Ascending aorta (tissue), 2 donors: ENCODE data around the gene CYP2A13. TPM values are rescaled to one million over a fixed set of nuclear protein-coding genes. Genes with fewer than 3 reads are reported as not detected.
"Not testable (repeated sequence)": the region's sequence is repeated elsewhere in the genome, so short reads cannot be mapped to it uniquely, and the experiment has no call there.

ENCODE experiments used
- DNase-seq, 2 donors: peaks; one replicate each; pipeline ENCODE4 v3.0.0-alpha.2; 2019; ENCODE audit warnings: low spot score in 2 of 2
- H3K27ac ChIP-seq, 2 donors: fragments of 200-600 bp; sonication (generic); one replicate each; pipeline ENCODE4 v1.5.1; 2016 to 2017; ENCODE audit warnings: mild to moderate bottlenecking in 1 of 2
- H3K27me3 ChIP-seq: fragments of 200-600 bp; sonication (generic); one replicate; pipeline ENCODE4 v1.5.1; 2017
- H3K36me3 ChIP-seq, 2 donors: fragments of 200-600 bp; sonication (generic); one replicate each; pipeline ENCODE4 v1.5.1; 2016
- H3K4me1 ChIP-seq, 2 donors: fragments of 200-600 bp; sonication (generic); one replicate each; pipeline ENCODE4 v1.5.1; 2016 to 2017; ENCODE audit warnings: mild to moderate bottlenecking in 1 of 2
- H3K4me3 ChIP-seq, 2 donors: fragments of 200-600 bp; sonication (generic); one replicate each; pipeline ENCODE4 v1.5.1; 2016 to 2017; ENCODE audit warnings: mild to moderate bottlenecking in 1 of 2
- H3K9me3 ChIP-seq, 2 donors: fragments of 200-600 bp; sonication (generic); one replicate each; pipeline ENCODE4 v1.5.1; 2016
- CTCF ChIP-seq, 3 experiments: fragments of 200-600 bp in 2 of 3; fragments of 450-650 bp in 1 of 3; sonication (generic) in 2 of 3; IDR thresholded peaks; one replicate each; pipeline ENCODE4 v1.5.1; 2016 to 2019; ENCODE audit warnings: antibody characterized with exemption in 3 of 3, mild to moderate bottlenecking in 1 of 3, moderate library complexity in 1 of 3
- intact Hi-C: fragments of 100-400 bp; cut with DNase I; formaldehyde crosslinking; loops from one replicate; pipeline ENCODE4 v1.15.1; 2023
- total RNA-seq: library from RNA; depleted of rRNA; stranded (reverse); fragments of >200 nt; gene quantifications from one replicate; pipeline ENCODE4 v1.1.0, GENCODE V29; 2016

CYP2A13 gene
- total RNA-seq, 1 donor from 2014 or later = not detected

GRCh38 chr19:41134616-41135015 lies 46.4 kb downstream of the CYP2A13 start:
- intact Hi-C loops = no loop called here
- H3K36me3 ChIP-seq = no peaks in the 10 kb centered on the region
- TF ChIP-seq CTCF (IDR thresholded peaks at IDR 0.05) = no peak
- no peak for DNase-seq
- H3K4me3 ChIP-seq = no peak overlapping the region
- no peaks in the 10 kb centered on the region for H3K4me1 ChIP-seq
- H3K27ac ChIP-seq = no peak overlapping the region
- no peaks in the 10 kb centered on the region for H3K9me3 ChIP-seq
- no peaks in the 10 kb centered on the region for H3K27me3 ChIP-seq

- H3K27me3 ChIP-seq, H3K27ac ChIP-seq, H3K36me3 ChIP-seq, H3K9me3 ChIP-seq, H3K4me1 ChIP-seq, intact Hi-C loops: not testable (repeated sequence)
- DNase-seq = peak; percentile 19 to 67
- H3K4me3 ChIP-seq = peak overlapping the region; percentile 45 to 61
Observed at GRCh38 chr19:41135390-41136384, 47.4 kb downstream of the CYP2A13 start.

- no peak for DNase-seq
- Histone ChIP-seq H3K36me3 (no peaks in the 10 kb centered on the region), H3K27ac (no peak overlapping the region), H3K4me1 (no peaks in the 10 kb centered on the region), H3K9me3 (no peaks in the 10 kb centered on the region), H3K27me3 (no peaks in the 10 kb centered on the region), H3K4me3 (peak overlapping the region in 1 of 2 donors; percentile 61)
- intact Hi-C loops = no loop called here
- no peak for TF ChIP-seq CTCF (IDR thresholded peaks at IDR 0.05)
Observed at GRCh38 chr19:41136636-41137455, 48.6 kb downstream of the CYP2A13 start.

GRCh38 chr19:41144403-41144802 lies 56.2 kb downstream of the CYP2A13 start:
- DNase-seq = peak in 1 of 2 donors; percentile 88
- Histone ChIP-seq H3K9me3 (no peaks in the 10 kb centered on the region), H3K4me1 (no peaks in the 10 kb centered on the region), H3K36me3 (no peaks in the 10 kb centered on the region), H3K27me3 (no peaks in the 10 kb centered on the region), H3K27ac (no peak overlapping the region), H3K4me3 (no peak overlapping the region)
- TF ChIP-seq CTCF (IDR thresholded peaks at IDR 0.05) = peak; percentile 50 to 67 (median 57)
- intact Hi-C loops = loop anchor here (1.0 to 5.0 kb wide), 2 partner anchors 18 to 482 kb away; no protein-coding TSS in a partner anchor

Other genes with a start within 250 kb of the CYP2A13 start
- not detected for gene CYP2A6, start 238.0 kb upstream of the CYP2A13 start, total RNA-seq
- not detected for gene CYP2A7, start 206.2 kb upstream of the CYP2A13 start, total RNA-seq
- not detected for gene CYP2B6, start 97.2 kb upstream of the CYP2A13 start, total RNA-seq
- gene CYP2F1, start 26.0 kb downstream of the CYP2A13 start, total RNA-seq = not detected
- not detected for gene CYP2S1, start 104.8 kb downstream of the CYP2A13 start, total RNA-seq
- 122 TPM for gene AXL, start 130.8 kb downstream of the CYP2A13 start, total RNA-seq
- gene HNRNPUL1, start 175.9 kb downstream of the CYP2A13 start, total RNA-seq = 81.1 TPM
- gene CCDC97, start 221.7 kb downstream of the CYP2A13 start, total RNA-seq = 18.4 TPM